ENCODE data around the gene CYP8B1. TPM values are rescaled to one million over a fixed set of nuclear protein-coding genes. Genes with fewer than 3 reads are reported as not detected.

CYP8B1 gene
- total RNA-seq: not detected

GRCh38 chr3:42875325-42876151 is at the start of gene CYP8B1:
CYP8B1 (minus strand) TSS chr3:42875879; CDS start chr3:42875816, 63 bp downstream.
- POLR2A ChIA-PET: no interaction called here

GRCh38 chr3:42923606-42924005 is 47.9 kb upstream of the CYP8B1 start:
- ChIA-PET POLR2A (no interaction called here), CTCF (no interaction called here)

More at GRCh38 chr3:42875325-42876151, at the start of gene CYP8B1:
- CTCF ChIA-PET: no interaction called here

- POLR2A ChIA-PET: no interaction called here
- CTCF ChIA-PET: interaction anchor here (1.2 kb wide), 1 partner anchor 22 kb away, joined by 3 read pairs; no protein-coding TSS in a partner anchor
Measured at GRCh38 chr3:42914771-42915515, 39.3 kb upstream of the CYP8B1 start.

GRCh38 chr3:42911551-42911950 is 35.9 kb upstream of the CYP8B1 start:
- POLR2A ChIA-PET: no interaction called here
- CTCF ChIA-PET: no interaction called here

GRCh38 chr3:42908675-42909074 is 33.0 kb upstream of the CYP8B1 start:
- ChIA-PET POLR2A (no interaction called here), CTCF (no interaction called here)

- ChIA-PET CTCF (no interaction called here), POLR2A (no interaction called here)
Measured at GRCh38 chr3:42906848-42907183, 31.1 kb upstream of the CYP8B1 start.

GRCh38 chr3:42906070-42906847 is 30.6 kb upstream of the CYP8B1 start, which contains the start of gene ZNF662:
ZNF662 (plus strand) TSS chr3:42906142; CDS start chr3:42908115, 1,973 bp downstream.
- ChIA-PET POLR2A (no interaction called here), CTCF (no interaction called here)

GRCh38 chr3:42905740-42906069 is 30.0 kb upstream of the CYP8B1 start:
- ChIA-PET POLR2A (no interaction called here), CTCF (no interaction called here)

- ChIA-PET POLR2A (no interaction called here), CTCF (no interaction called here)
Measured at GRCh38 chr3:42904076-42904475, 28.4 kb upstream of the CYP8B1 start.

GRCh38 chr3:42902257-42902656 is 26.6 kb upstream of the CYP8B1 start:
- CTCF ChIA-PET: interaction anchor here (0.7 kb wide), 1 partner anchor 1500 kb away, joined by 4 read pairs; no protein-coding TSS in a partner anchor
- POLR2A ChIA-PET: no interaction called here

- ChIA-PET POLR2A (no interaction called here), CTCF (no interaction called here)
Measured at GRCh38 chr3:42901073-42901415, 25.4 kb upstream of the CYP8B1 start.

GRCh38 chr3:42900226-42901072 is 24.8 kb upstream of the CYP8B1 start:
- ChIA-PET POLR2A (no interaction called here), CTCF (no interaction called here)

- POLR2A ChIA-PET: no interaction called here
- CTCF ChIA-PET: no interaction called here
Measured at GRCh38 chr3:42898896-42899675, 23.4 kb upstream of the CYP8B1 start.

- CTCF ChIA-PET: no interaction called here
- POLR2A ChIA-PET: no interaction called here
Measured at GRCh38 chr3:42895580-42895868, 19.8 kb upstream of the CYP8B1 start.

GRCh38 chr3:42894698-42895579 is 19.3 kb upstream of the CYP8B1 start:
- ChIA-PET POLR2A (no interaction called here), CTCF (interaction anchor here (0.6 kb wide), 1 partner anchor 37 kb away, joined by 5 read pairs; no protein-coding TSS in a partner anchor)

- CTCF ChIA-PET: interaction anchor here (0.9 kb wide), 1 partner anchor 22 kb away, joined by 3 read pairs; no protein-coding TSS in a partner anchor
- POLR2A ChIA-PET: no interaction called here
Measured at GRCh38 chr3:42892807-42893206, 17.1 kb upstream of the CYP8B1 start.

GRCh38 chr3:42892169-42892568 is 16.5 kb upstream of the CYP8B1 start:
- ChIA-PET CTCF (no interaction called here), POLR2A (no interaction called here)

GRCh38 chr3:42891042-42891441 is 15.4 kb upstream of the CYP8B1 start:
- ChIA-PET POLR2A (no interaction called here), CTCF (no interaction called here)

Data from activated CD8-positive, alpha-beta memory T cell treated with anti-CD3 and anti-CD28 coated beads for 36 hours (primary cell).